HG03442 (cell line): ENCODE results near the gene PLEKHH3.

ENCODE experiments used
- ATAC-seq: cut with Tn5 transposase; IDR thresholded peaks from one replicate; pipeline ENCODE4 v1.9.1; 2021; ENCODE audit warnings: mild to moderate bottlenecking, moderate library complexity; ENCODE audit not compliant: unreplicated experiment

PLEKHH3 gene

GRCh38 chr17:42676424-42677011, at the start of gene PLEKHH3:
Gene PLEKHH3 (minus strand): TSS chr17:42676994. CDS start chr17:42676563, 431 bp downstream.
- no peak for ATAC-seq

- no peak for ATAC-seq
Observed at GRCh38 chr17:42725143-42725542, 48.3 kb upstream of the PLEKHH3 start.

- ATAC-seq: no peak
Observed at GRCh38 chr17:42723636-42724035, 46.8 kb upstream of the PLEKHH3 start.

- ATAC-seq: no peak
Observed at GRCh38 chr17:42720996-42721583, 44.3 kb upstream of the PLEKHH3 start.

- ATAC-seq: no peak
Observed at GRCh38 chr17:42709561-42709960, 32.8 kb upstream of the PLEKHH3 start.

GRCh38 chr17:42708588-42708987, 31.8 kb upstream of the PLEKHH3 start:
- no peak for ATAC-seq

- ATAC-seq: no peak
Observed at GRCh38 chr17:42706732-42707131, 29.9 kb upstream of the PLEKHH3 start.

GRCh38 chr17:42704837-42705494, 28.2 kb upstream of the PLEKHH3 start:
- ATAC-seq: peak; percentile 77

GRCh38 chr17:42704490-42704836, 27.7 kb upstream of the PLEKHH3 start:
- peak; percentile 6 for ATAC-seq

GRCh38 chr17:42702446-42702845, 25.7 kb upstream of the PLEKHH3 start:
- no peak for ATAC-seq

GRCh38 chr17:42700586-42701289, 23.9 kb upstream of the PLEKHH3 start:
- ATAC-seq: no peak

GRCh38 chr17:42699415-42699740, 22.6 kb upstream of the PLEKHH3 start:
- no peak for ATAC-seq

- no peak for ATAC-seq
Observed at GRCh38 chr17:42698736-42699414, 22.1 kb upstream of the PLEKHH3 start.

GRCh38 chr17:42697108-42697811, 20.5 kb upstream of the PLEKHH3 start:
- ATAC-seq: no peak

GRCh38 chr17:42695500-42695899, 18.7 kb upstream of the PLEKHH3 start:
- no peak for ATAC-seq

GRCh38 chr17:42694524-42694923, 17.7 kb upstream of the PLEKHH3 start:
- no peak for ATAC-seq

- no peak for ATAC-seq
Observed at GRCh38 chr17:42692489-42692888, 15.7 kb upstream of the PLEKHH3 start.

- ATAC-seq: no peak
Observed at GRCh38 chr17:42691021-42691545, 14.3 kb upstream of the PLEKHH3 start.

GRCh38 chr17:42690596-42690995, 13.8 kb upstream of the PLEKHH3 start:
- ATAC-seq: no peak

- ATAC-seq: no peak
Observed at GRCh38 chr17:42687707-42688320, 11.0 kb upstream of the PLEKHH3 start.
